GM12878 (cell line): ENCODE measurements around the gene EDN2.

Experiments used
- CBFB ChIP-seq: IDR thresholded peaks from 2 replicates; pipeline ENCODE4 v1.6.1; 2016; ENCODE audit warnings: antibody characterized with exemption, low read depth
- EZH2 ChIP-seq: IDR thresholded peaks from 2 replicates; pipeline ENCODE4 v1.6.1; 2012; ENCODE audit warnings: low read depth, mild to moderate bottlenecking, control low read depth, inconsistent platforms, low read length, borderline replicate concordance; ENCODE audit not compliant: control insufficient read depth
- TF ChIP-seq, protein P1 (sequence below): IDR thresholded peaks from 2 replicates; pipeline ENCODE4 v1.6.1; 2011; ENCODE audit warnings: borderline replicate concordance, low read depth, mild to moderate bottlenecking, moderate library complexity, mixed read lengths, low read length; ENCODE audit not compliant: insufficient read depth; ENCODE audit errors: extremely low read length

DNA sequence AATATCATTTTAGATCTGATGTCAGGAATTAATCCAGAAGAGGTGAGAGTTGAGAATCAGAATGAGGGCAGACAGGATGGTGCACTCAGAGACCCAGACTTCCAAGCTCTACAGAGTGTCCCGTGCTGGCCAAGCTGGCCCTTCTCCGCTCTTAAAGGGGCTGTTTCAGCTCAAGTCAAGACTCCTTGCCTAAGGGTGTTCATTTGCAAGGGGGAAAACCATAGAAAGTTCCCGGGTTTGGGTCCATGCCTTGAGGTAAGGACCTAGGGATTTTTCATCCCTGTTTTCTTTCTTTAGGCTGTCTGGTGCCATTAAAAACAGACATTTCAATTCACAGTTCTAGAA, 47.5 kb downstream of the EDN2 start:
- TF ChIP-seq CBFB (no peak), EZH2 (no peak)
- TF ChIP-seq, protein P1, sequence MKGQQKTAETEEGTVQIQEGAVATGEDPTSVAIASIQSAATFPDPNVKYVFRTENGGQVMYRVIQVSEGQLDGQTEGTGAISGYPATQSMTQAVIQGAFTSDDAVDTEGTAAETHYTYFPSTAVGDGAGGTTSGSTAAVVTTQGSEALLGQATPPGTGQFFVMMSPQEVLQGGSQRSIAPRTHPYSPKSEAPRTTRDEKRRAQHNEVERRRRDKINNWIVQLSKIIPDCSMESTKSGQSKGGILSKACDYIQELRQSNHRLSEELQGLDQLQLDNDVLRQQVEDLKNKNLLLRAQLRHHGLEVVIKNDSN, result no peak
